HL-60 (cell line): ENCODE results near the gene STX18.

Experiments
- CTCF ChIP-seq: IDR thresholded peaks from one replicate; pipeline ENCODE4 v1.5.1; 2011; ENCODE audit warnings: low read length, control low read depth, inconsistent platforms; ENCODE audit not compliant: insufficient read depth
- GABPA ChIP-seq: IDR thresholded peaks from 2 replicates; pipeline ENCODE4 v1.6.1; 2012; ENCODE audit warnings: low read depth
- REST ChIP-seq: IDR thresholded peaks from 2 replicates; pipeline ENCODE4 v1.6.1; 2012; ENCODE audit warnings: low read depth; ENCODE audit not compliant: insufficient replicate concordance

DNA sequence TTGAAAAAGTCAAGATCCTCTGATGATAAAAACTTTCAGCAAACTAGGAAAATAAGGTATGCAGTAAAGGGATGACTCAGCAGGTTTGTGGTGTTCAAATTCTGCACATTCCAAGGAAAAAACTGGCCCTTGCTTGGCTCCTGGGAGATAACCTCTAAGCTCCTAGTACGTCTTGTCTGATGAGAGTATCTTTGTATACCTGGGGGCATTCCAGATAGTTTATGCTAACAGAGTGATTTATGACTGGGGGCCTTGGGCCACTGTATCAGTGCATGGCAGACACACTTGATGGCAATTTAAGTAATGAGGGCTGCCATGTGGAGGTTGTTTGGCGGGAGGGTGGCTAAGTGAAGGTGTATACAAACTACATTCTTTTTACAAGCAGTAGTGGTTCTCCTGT, 98.0 kb downstream of the STX18 start:
- TF ChIP-seq CTCF (no peak), GABPA (no peak), REST (no peak)
